Endothelial cell of umbilical vein (primary cell): ENCODE data around the gene AGRP. TPM values are rescaled to one million over a fixed set of nuclear protein-coding genes. Genes with fewer than 3 reads are reported as not detected.

Experiments
- BruUV-seq: library from RNA; stranded (reverse); fragments of 400-500 nt; replicated peaks from 2 replicates; lab custom pipeline; 2021; lab: Mats Ljungman, UMichigan
- CTCF ChIA-PET: fragments of 300-600, 350-600 bp; sonication (Branson Sonifier 250); formaldehyde crosslinking; loops from one replicate; lab custom pipeline; 2021; ENCODE audit warnings: antibody characterized with exemption, inconsistent platforms; lab: Charles Lee
- POLR2A ChIA-PET: fragments of 300-600, 350-600 bp; sonication (Branson Sonifier 250); formaldehyde crosslinking; loops from one replicate; lab custom pipeline; 2021; ENCODE audit warnings: antibody characterized with exemption, inconsistent platforms; lab: Charles Lee
- DNase-seq: peaks from one replicate; pipeline ENCODE4 v3.0.0-alpha.2; 2011; ENCODE audit warnings: low read depth, low spot score
- FAIRE-seq: peaks from 2 replicates; lab custom pipeline; 2011; peaks lifted over from hg19 to GRCh38; lab: Jason Lieb, UNC
- H2AFZ ChIP-seq: 2 replicates; pipeline ENCODE4 v1.6.0; 2012; ENCODE audit warnings: low read depth, low read length, control low read depth, inconsistent platforms
- H3K27ac ChIP-seq: 2 replicates; pipeline ENCODE4 v1.5.1; 2011; ENCODE audit warnings: low read depth, mild to moderate bottlenecking, control low read depth, low read length, moderate library complexity; ENCODE audit not compliant: insufficient read depth
- H3K27me3 ChIP-seq, 2 experiments: 2 replicates each; pipeline versions ENCODE4 v1.6.0 to v1.6.1; 2011; ENCODE audit warnings: low read length in 2 of 2, mixed read lengths in 1 of 2; ENCODE audit not compliant: control insufficient read depth in 2 of 2, insufficient read depth in 2 of 2
- H3K36me3 ChIP-seq, 2 experiments: 2 replicates in 1 of 2; 3 replicates in 1 of 2; pipeline ENCODE4 v1.5.1; 2011; ENCODE audit warnings: low read length in 2 of 2, mild to moderate bottlenecking in 1 of 2, moderate library complexity in 1 of 2; ENCODE audit not compliant: control insufficient read depth in 2 of 2, insufficient read depth in 2 of 2; ENCODE audit errors: extremely low read depth in 1 of 2
- H3K4me1 ChIP-seq: 3 replicates; pipeline ENCODE4 v1.5.1; 2011; ENCODE audit warnings: mild to moderate bottlenecking, low read length; ENCODE audit not compliant: control insufficient read depth, insufficient read depth; ENCODE audit errors: extremely low read depth
- H3K4me2 ChIP-seq: 2 replicates; pipeline ENCODE4 v1.6.1; 2011; ENCODE audit warnings: low read length, control low read depth, mixed read lengths; ENCODE audit not compliant: insufficient read depth
- H3K4me3 ChIP-seq, 3 experiments: fragments of 200-600 bp in 1 of 3; sonication (generic), shearing (Covaris generic) in 1 of 3; replicated peaks in 1 of 3; 2 replicates each; pipeline ENCODE4 v1.5.1; 2011 to 2016; ENCODE audit warnings: control low read depth in 3 of 3, low read length in 3 of 3, mild to moderate bottlenecking in 2 of 3, inconsistent platforms in 1 of 3, low read depth in 1 of 3, moderate library complexity in 1 of 3; ENCODE audit not compliant: insufficient read depth in 1 of 3
- H3K79me2 ChIP-seq: 2 replicates; pipeline ENCODE4 v1.6.0; 2012; ENCODE audit warnings: low read length, inconsistent platforms; ENCODE audit not compliant: control insufficient read depth, insufficient read depth
- H3K9ac ChIP-seq: replicated peaks from 2 replicates; pipeline ENCODE3; 2011; ENCODE audit warnings: low read length, control low read depth; ENCODE audit not compliant: insufficient read depth; ENCODE audit errors: extremely low read depth
- H3K9me1 ChIP-seq: replicated peaks from 3 replicates; pipeline ENCODE4 v1.6.0; 2011; ENCODE audit warnings: mild to moderate bottlenecking, low read length; ENCODE audit not compliant: control insufficient read depth, insufficient read depth; ENCODE audit errors: extremely low read depth
- H3K9me3 ChIP-seq: replicated peaks from 2 replicates; pipeline ENCODE4 v1.5.1; 2012; ENCODE audit warnings: low read length, inconsistent platforms; ENCODE audit not compliant: control insufficient read depth, insufficient read depth
- H4K20me1 ChIP-seq: replicated peaks from 2 replicates; pipeline ENCODE3; 2011; ENCODE audit warnings: mild to moderate bottlenecking, low read length; ENCODE audit not compliant: control insufficient read depth, insufficient read depth; ENCODE audit errors: extremely low read depth
- EZH2 ChIP-seq: IDR thresholded peaks from 2 replicates; pipeline ENCODE4 v1.6.1; 2012; ENCODE audit warnings: borderline replicate concordance, low read depth, mild to moderate bottlenecking, moderate library complexity, low read length, inconsistent platforms; ENCODE audit not compliant: severe bottlenecking
- FOS ChIP-seq: IDR thresholded peaks from 2 replicates; pipeline ENCODE4 v1.6.1; 2011; ENCODE audit warnings: mild to moderate bottlenecking, low read length, moderate library complexity, borderline replicate concordance; ENCODE audit not compliant: insufficient read depth
- GATA2 ChIP-seq: IDR thresholded peaks from 2 replicates; pipeline ENCODE4 v1.7.0; 2011; ENCODE audit warnings: low read depth, mild to moderate bottlenecking, moderate library complexity, mixed read lengths, low read length; ENCODE audit not compliant: insufficient read length, insufficient read depth
- JUN ChIP-seq: IDR thresholded peaks from 2 replicates; pipeline ENCODE4 v1.6.1; 2011; ENCODE audit warnings: borderline replicate concordance, low read depth; ENCODE audit not compliant: insufficient read length, insufficient read depth
- MYC ChIP-seq: IDR thresholded peaks from one replicate; pipeline ENCODE4 v1.6.1; 2011; ENCODE audit warnings: mild to moderate bottlenecking, low read depth, low read length
- POLR2A ChIP-seq: IDR thresholded peaks from 2 replicates; pipeline ENCODE4 v1.6.1; 2012; ENCODE audit warnings: low read depth, mild to moderate bottlenecking, control low read depth, low read length
- POLR2AphosphoS5 ChIP-seq: IDR thresholded peaks from 2 replicates; pipeline ENCODE4 v1.6.1; 2012; ENCODE audit warnings: low read depth, mild to moderate bottlenecking, control low read depth, low read length, moderate library complexity; ENCODE audit not compliant: insufficient read depth
- dilution Hi-C: fragments of 300-500 bp; cut with MboI; formaldehyde crosslinking; loops from one replicate; pipeline ENCODE4 v1.15.0; 2019; ENCODE audit warnings: low sequenced_read_pairs; ENCODE audit not compliant: extremely low pct_ligation_motif_present
- intact Hi-C: fragments of 100-400 bp; cut with micrococcal nuclease; formaldehyde crosslinking; loops from one replicate; pipeline ENCODE4 v1.10.0; 2022
- polyA plus RNA-seq, 4 experiments: library from polyadenylated mRNA; depleted of rRNA in 3 of 4; stranded (reverse) in 3 of 4; unstranded in 1 of 4; fragments of >200 nt; gene quantifications; 2 replicates each; pipeline versions ENCODE4 v1.2.1 to v1.2.3, GENCODE V29; 2011 to 2012; ENCODE audit warnings: missing spikeins in 1 of 4
- total RNA-seq: library from RNA; stranded (reverse); gene quantifications from 2 replicates; pipeline ENCODE4 v1.2.3, GENCODE V29; 2021
- TF ChIP-seq, protein P1 (sequence below), 2 donors: IDR thresholded peaks; 1 replicate in 1 of 2; 2 replicates in 1 of 2; pipeline ENCODE4 v1.5.1; 2011; ENCODE audit warnings: low read length in 2 of 2, mild to moderate bottlenecking in 2 of 2, moderate library complexity in 2 of 2, control low read depth in 1 of 2, inconsistent platforms in 1 of 2, low read depth in 1 of 2; ENCODE audit not compliant: insufficient read depth in 1 of 2; ENCODE audit errors: extremely low read depth in 1 of 2
- TF ChIP-seq, protein P2 (sequence below): IDR thresholded peaks from 2 replicates; pipeline ENCODE4 v1.6.1; 2011; ENCODE audit not compliant: insufficient read depth, insufficient read length

The AGRP gene
- total and polyA plus RNA-seq, 2 donors (not counting 3 experiments of a cell fraction or from before 2014, with no cell fraction given), result not detected

DNA sequence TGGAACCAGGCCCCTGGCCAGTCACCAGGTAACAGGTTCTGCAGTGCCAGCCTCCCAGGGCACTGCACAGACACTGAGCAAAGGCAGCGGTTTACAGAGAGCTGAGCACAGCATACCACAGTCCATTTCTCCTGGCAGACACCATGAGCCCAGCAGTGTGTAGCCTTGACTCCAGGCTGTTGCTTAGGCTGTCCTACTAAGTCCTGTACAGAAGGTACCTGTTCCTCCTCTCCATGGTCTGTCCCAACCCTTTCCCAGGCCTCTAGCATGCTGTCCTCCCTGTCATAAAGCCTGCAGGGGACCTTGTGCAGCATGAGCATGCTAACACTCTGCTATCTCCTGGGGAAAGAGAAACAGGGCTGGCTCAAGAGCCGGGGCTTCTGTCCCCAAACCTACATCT lies 22.4 kb downstream of the AGRP start:
- Histone ChIP-seq H3K79me2 (peaks cover 10% of the 10 kb centered on the region), H3K9me1 (no peaks in the 10 kb centered on the region), H3K27me3 (no peaks in the 10 kb centered on the region), H3K27ac (no peak overlapping the region), H3K9ac (no peak overlapping the region), H3K4me2 (no peak overlapping the region), H3K36me3 (peaks cover 0 to 5% of the 10 kb centered on the region in 2 experiments), H3K4me1 (peaks cover 17% of the 10 kb centered on the region), H2AFZ (no peak overlapping the region), H4K20me1 (no peaks in the 10 kb centered on the region), H3K4me3 (no peak overlapping the region), H3K9me3 (no peaks in the 10 kb centered on the region)
- ChIA-PET CTCF (interaction anchor here (1.2 to 12.4 kb wide), 2 partner anchors 10 to 36 kb away, joined by 4 to 201 read pairs; no protein-coding TSS in a partner anchor), POLR2A (no interaction called here)
- no TSS peak for BruUV-seq
- DNase-seq (no peak), FAIRE-seq (no peak)
- no peak for TF ChIP-seq POLR2A
- TF ChIP-seq, protein P1, sequence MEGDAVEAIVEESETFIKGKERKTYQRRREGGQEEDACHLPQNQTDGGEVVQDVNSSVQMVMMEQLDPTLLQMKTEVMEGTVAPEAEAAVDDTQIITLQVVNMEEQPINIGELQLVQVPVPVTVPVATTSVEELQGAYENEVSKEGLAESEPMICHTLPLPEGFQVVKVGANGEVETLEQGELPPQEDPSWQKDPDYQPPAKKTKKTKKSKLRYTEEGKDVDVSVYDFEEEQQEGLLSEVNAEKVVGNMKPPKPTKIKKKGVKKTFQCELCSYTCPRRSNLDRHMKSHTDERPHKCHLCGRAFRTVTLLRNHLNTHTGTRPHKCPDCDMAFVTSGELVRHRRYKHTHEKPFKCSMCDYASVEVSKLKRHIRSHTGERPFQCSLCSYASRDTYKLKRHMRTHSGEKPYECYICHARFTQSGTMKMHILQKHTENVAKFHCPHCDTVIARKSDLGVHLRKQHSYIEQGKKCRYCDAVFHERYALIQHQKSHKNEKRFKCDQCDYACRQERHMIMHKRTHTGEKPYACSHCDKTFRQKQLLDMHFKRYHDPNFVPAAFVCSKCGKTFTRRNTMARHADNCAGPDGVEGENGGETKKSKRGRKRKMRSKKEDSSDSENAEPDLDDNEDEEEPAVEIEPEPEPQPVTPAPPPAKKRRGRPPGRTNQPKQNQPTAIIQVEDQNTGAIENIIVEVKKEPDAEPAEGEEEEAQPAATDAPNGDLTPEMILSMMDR (IDR thresholded peaks at IDR 0.05; ENCODE audit: extremely low read depth in 1 of 2, insufficient read depth in 1 of 2, low read depth in 1 of 2, low read length in 2 of 2), result no peak
- TF ChIP-seq MYC, result no peak
- TF ChIP-seq GATA2, result no peak
- no peak for TF ChIP-seq POLR2AphosphoS5
- no peak for TF ChIP-seq EZH2
- TF ChIP-seq JUN, result no peak
- TF ChIP-seq FOS, result no peak
- TF ChIP-seq, protein P2, sequence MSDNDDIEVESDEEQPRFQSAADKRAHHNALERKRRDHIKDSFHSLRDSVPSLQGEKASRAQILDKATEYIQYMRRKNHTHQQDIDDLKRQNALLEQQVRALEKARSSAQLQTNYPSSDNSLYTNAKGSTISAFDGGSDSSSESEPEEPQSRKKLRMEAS, result no peak
- dilution Hi-C loops (no loop called here), intact Hi-C loops (no loop called here)
